HUES48 (cell line): ENCODE results near the gene MAG.

ENCODE experiments used
- H3K27ac ChIP-seq: one replicate; pipeline ENCODE4 v1.7.0; 2013; ENCODE audit warnings: low read depth, low read length, inconsistent platforms
- H3K27me3 ChIP-seq: 2 replicates; pipeline ENCODE4 v1.6.1; 2013; ENCODE audit warnings: mild to moderate bottlenecking, low read length; ENCODE audit not compliant: control insufficient read depth, insufficient read depth
- H3K36me3 ChIP-seq: 2 replicates; pipeline ENCODE4 v1.6.1; 2013; ENCODE audit warnings: low read length; ENCODE audit not compliant: control insufficient read depth, insufficient read depth
- H3K4me1 ChIP-seq: 2 replicates; pipeline ENCODE4 v1.6.1; 2013; ENCODE audit warnings: mild to moderate bottlenecking, low read length; ENCODE audit not compliant: control insufficient read depth, insufficient read depth
- H3K4me3 ChIP-seq: 2 replicates; pipeline ENCODE4 v1.5.1; 2013; ENCODE audit warnings: mild to moderate bottlenecking, low read depth, low read length
- H3K9ac ChIP-seq: 2 replicates; pipeline ENCODE4 v1.6.1; 2013; ENCODE audit warnings: mild to moderate bottlenecking, low read depth, low read length, moderate library complexity
- H3K9me3 ChIP-seq: 2 replicates; pipeline ENCODE4 v1.6.1; 2013; ENCODE audit warnings: low read length; ENCODE audit not compliant: control insufficient read depth, insufficient read depth

The MAG gene

GRCh38 chr19:35341006-35341405, 49.0 kb downstream of the MAG start:
- no peaks in the 10 kb centered on the region for H3K9me3 ChIP-seq
- no peak overlapping the region for H3K27ac ChIP-seq
- no peaks in the 10 kb centered on the region for H3K36me3 ChIP-seq
- H3K4me3 ChIP-seq, result no peak overlapping the region
- H3K9ac ChIP-seq, result no peak overlapping the region
- no peaks in the 10 kb centered on the region for H3K4me1 ChIP-seq
- no peaks in the 10 kb centered on the region for H3K27me3 ChIP-seq

- Histone ChIP-seq H3K9ac (no peak overlapping the region), H3K27ac (no peak overlapping the region), H3K4me3 (no peak overlapping the region), H3K36me3 (no peaks in the 10 kb centered on the region), H3K4me1 (no peaks in the 10 kb centered on the region), H3K27me3 (no peaks in the 10 kb centered on the region), H3K9me3 (no peaks in the 10 kb centered on the region)
These were observed 49.7 kb downstream of the MAG start for GRCh38 chr19:35341565-35342225.

- Histone ChIP-seq H3K9me3 (no peaks in the 10 kb centered on the region), H3K27me3 (no peaks in the 10 kb centered on the region), H3K27ac (no peak overlapping the region), H3K4me1 (no peaks in the 10 kb centered on the region), H3K4me3 (no peak overlapping the region), H3K36me3 (no peaks in the 10 kb centered on the region), H3K9ac (no peak overlapping the region)
These were observed 50.5 kb downstream of the MAG start for GRCh38 chr19:35342430-35342829.

- Histone ChIP-seq H3K4me3 (no peak overlapping the region), H3K36me3 (no peaks in the 10 kb centered on the region), H3K9me3 (no peaks in the 10 kb centered on the region), H3K4me1 (no peaks in the 10 kb centered on the region), H3K27ac (no peak overlapping the region), H3K9ac (no peak overlapping the region), H3K27me3 (no peaks in the 10 kb centered on the region)
These were observed 52.6 kb downstream of the MAG start for GRCh38 chr19:35344511-35345031.

- no peak overlapping the region for H3K9ac ChIP-seq
These were observed 53.7 kb downstream of the MAG start for GRCh38 chr19:35345671-35346111.

GRCh38 chr19:35346193-35347052, 54.5 kb downstream of the MAG start:
- H3K4me3 ChIP-seq, result no peak overlapping the region
- no peaks in the 10 kb centered on the region for H3K4me1 ChIP-seq
- no peak overlapping the region for H3K9ac ChIP-seq
- H3K27ac ChIP-seq, result no peak overlapping the region
- H3K9me3 ChIP-seq, result no peaks in the 10 kb centered on the region
- no peaks in the 10 kb centered on the region for H3K36me3 ChIP-seq
- no peaks in the 10 kb centered on the region for H3K27me3 ChIP-seq

More at GRCh38 chr19:35345671-35346111, 53.7 kb downstream of the MAG start:
- Histone ChIP-seq H3K9me3 (no peaks in the 10 kb centered on the region), H3K4me3 (no peak overlapping the region), H3K4me1 (no peaks in the 10 kb centered on the region), H3K36me3 (no peaks in the 10 kb centered on the region), H3K27ac (no peak overlapping the region), H3K27me3 (no peaks in the 10 kb centered on the region)

GRCh38 chr19:35347171-35347929, 55.4 kb downstream of the MAG start, which contains the start of gene FFAR1:
TSS of gene FFAR1 (plus strand) at chr19:35347902. CDS start at chr19:35351552, 3,650 bp downstream.
- Histone ChIP-seq H3K9ac (no peak within 1 kb of the TSS), H3K27ac (no peak within 1 kb of the TSS), H3K4me3 (no peak within 1 kb of the TSS), H3K36me3 (no peaks in the 10 kb centered on the region), H3K27me3 (no peaks in the 10 kb centered on the region), H3K4me1 (no peaks in the 10 kb centered on the region), H3K9me3 (no peaks in the 10 kb centered on the region)

GRCh38 chr19:35347930-35348298, 56.0 kb downstream of the MAG start:
- Histone ChIP-seq H3K9me3 (no peaks in the 10 kb centered on the region), H3K4me3 (no peak overlapping the region), H3K27me3 (no peaks in the 10 kb centered on the region), H3K27ac (no peak overlapping the region), H3K9ac (no peak overlapping the region), H3K4me1 (0 out of 2 replicates have a peak, but pooled peaks cover 2% of the 10 kb centered on the region), H3K36me3 (no peaks in the 10 kb centered on the region)

GRCh38 chr19:35348911-35349611, 57.1 kb downstream of the MAG start:
- Histone ChIP-seq H3K4me1 (0 out of 2 replicates have a peak, but pooled peaks cover 2% of the 10 kb centered on the region), H3K27ac (no peak overlapping the region), H3K27me3 (no peaks in the 10 kb centered on the region)

More at GRCh38 chr19:35348911-35349611, 57.1 kb downstream of the MAG start:
- Histone ChIP-seq H3K4me3 (no peak overlapping the region), H3K9ac (no peak overlapping the region), H3K36me3 (no peaks in the 10 kb centered on the region), H3K9me3 (no peaks in the 10 kb centered on the region)
